NCI-H187 (cell line): ENCODE data around the gene LMBR1.
A peak's percentile ranks its signal among the peaks of the same experiment; 100 is the strongest.
"Not testable (repeated sequence)": the region's sequence is repeated elsewhere in the genome, so short reads cannot be mapped to it uniquely, and the experiment has no call there.

Source experiments
- DNase-seq, 2 experiments: peaks; one replicate each; lab custom pipeline; 2025; lab: John Stamatoyannopoulos, UW

Gene LMBR1, protein sequence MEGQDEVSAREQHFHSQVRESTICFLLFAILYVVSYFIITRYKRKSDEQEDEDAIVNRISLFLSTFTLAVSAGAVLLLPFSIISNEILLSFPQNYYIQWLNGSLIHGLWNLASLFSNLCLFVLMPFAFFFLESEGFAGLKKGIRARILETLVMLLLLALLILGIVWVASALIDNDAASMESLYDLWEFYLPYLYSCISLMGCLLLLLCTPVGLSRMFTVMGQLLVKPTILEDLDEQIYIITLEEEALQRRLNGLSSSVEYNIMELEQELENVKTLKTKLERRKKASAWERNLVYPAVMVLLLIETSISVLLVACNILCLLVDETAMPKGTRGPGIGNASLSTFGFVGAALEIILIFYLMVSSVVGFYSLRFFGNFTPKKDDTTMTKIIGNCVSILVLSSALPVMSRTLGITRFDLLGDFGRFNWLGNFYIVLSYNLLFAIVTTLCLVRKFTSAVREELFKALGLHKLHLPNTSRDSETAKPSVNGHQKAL

GRCh38 chr7:156892821-156893706, at the start of gene LMBR1:
TSS of gene LMBR1 (minus strand) at chr7:156893183. CDS start at chr7:156892993, 190 bp downstream.
- peak; percentile 87 to 92 for DNase-seq

- no peak for DNase-seq
These were observed 49.7 kb upstream of the LMBR1 start for GRCh38 chr7:156942708-156943090.

GRCh38 chr7:156941393-156942182, 48.6 kb upstream of the LMBR1 start:
- DNase-seq: no peak

- DNase-seq: no peak
These were observed 47.6 kb upstream of the LMBR1 start for GRCh38 chr7:156940421-156941122.

DNA sequence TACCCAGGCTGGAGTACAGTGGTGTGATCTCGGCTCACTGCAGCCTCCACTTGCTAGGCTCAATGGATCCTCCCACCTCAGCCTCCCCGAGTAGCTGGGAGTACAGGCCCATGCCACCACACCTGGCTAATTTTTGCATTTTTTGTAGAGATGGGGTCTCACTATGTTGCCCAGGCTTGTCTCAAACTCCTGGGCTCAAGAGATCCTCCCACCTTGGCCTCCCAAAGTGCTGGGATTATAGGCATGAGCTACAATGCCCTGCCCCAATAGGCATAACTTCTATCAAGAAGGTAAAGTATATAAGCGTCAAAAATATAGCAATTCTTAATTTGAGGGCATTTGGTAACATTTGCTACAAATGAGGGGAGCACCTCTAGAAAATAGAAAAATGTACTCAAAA, 43.8 kb upstream of the LMBR1 start:
- not testable (repeated sequence) for DNase-seq

DNA sequence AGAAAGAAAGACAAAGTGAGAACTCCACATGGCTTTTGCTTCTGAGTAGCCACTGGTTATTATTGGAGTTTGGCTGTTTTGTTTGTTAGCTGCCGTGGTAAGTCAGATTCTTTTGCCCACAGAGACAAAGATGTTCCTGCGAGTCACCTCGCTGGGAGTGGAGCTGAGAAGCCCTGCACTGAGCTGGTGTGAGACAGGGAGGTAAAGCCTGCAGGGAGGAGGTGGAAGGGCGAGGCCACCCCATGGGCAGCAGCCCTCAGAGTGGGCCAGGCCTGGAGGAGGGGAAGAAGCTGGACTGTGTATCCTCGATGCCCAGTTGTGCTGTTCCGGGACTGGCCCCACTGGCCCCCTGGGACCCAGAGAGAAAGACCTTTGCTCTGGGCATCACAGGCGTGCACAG, 42.3 kb upstream of the LMBR1 start:
- DNase-seq: no peak

DNA sequence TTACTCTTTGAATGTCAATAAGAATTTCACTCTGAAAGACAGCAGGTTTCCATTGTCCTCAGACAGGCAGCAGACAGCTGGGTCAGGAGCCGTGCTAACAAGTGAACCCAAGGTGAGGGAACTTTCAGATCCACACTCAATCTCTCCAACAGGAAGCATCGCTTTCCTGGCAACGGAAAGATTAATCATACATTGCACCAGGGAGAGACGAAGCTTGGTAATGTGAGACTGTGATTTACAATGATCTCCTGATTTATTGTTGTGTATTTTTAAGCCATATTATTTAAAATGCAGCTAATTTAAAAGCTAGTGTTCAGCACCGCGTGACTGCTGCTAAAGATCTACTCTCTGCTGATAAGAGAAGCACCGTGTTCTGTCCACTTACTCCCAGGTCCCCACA, 39.0 kb upstream of the LMBR1 start:
- no peak for DNase-seq

GRCh38 chr7:156929789-156930539, 37.0 kb upstream of the LMBR1 start:
- DNase-seq: no peak

DNA sequence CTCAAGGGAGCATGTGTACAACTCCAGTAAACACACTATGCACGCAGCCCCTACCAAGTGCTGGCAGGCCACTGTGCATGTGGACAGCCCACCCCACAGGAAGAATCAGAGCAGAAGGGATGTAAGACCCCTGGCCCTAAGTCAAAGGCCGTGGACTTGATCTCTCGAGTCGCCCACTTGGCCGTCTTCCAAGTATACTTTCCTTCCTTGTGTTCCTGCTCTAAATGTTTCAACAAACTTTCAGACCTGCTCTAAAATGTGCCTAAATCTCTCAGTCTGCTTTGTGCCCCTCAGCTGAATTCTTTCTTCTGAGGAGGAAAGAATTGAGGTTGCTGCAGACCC, 35.4 kb upstream of the LMBR1 start:
- no peak for DNase-seq

DNA sequence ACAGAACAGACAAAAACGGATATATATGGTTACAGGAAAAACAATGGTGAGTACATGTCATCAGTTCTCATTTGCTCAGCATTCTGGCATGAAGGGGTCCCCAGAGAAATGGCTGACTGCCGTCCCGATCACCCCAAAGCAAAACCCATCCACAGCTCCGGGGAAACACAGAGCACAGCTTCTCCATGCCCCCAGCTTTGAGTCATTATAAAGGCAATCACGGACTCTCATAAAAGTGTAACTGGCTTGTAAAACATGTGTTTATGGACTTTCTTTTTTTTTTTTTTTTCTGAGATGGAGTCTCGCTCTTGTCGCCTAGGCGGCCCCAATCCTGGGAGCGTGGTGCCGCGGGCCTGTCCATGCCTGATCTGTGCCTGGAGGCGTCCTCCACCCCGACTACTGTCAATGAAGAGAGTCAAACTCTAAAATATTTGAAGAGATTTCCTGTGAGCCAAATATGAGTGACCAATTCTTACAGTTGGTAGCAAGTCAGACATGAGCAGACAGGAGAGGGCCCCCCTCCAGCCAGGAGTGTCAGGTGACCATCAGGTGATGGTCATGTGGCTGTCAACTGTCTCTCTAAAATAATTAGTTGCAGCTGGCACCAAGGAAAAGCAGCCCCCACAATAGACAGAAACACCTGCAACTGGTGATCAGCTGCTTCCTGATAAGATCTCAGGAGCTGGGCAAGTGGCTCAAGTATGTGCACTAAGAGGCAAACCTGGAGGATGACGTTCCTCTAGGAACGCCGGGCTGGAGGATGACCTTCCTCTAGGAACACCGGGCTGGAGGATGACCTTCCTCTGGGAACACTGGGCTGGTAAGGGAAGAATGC, 34.8 kb upstream of the LMBR1 start:
- DNase-seq: no peak

- DNase-seq: not testable (repeated sequence)
These were observed 32.8 kb upstream of the LMBR1 start for GRCh38 chr7:156925821-156926220.

DNA sequence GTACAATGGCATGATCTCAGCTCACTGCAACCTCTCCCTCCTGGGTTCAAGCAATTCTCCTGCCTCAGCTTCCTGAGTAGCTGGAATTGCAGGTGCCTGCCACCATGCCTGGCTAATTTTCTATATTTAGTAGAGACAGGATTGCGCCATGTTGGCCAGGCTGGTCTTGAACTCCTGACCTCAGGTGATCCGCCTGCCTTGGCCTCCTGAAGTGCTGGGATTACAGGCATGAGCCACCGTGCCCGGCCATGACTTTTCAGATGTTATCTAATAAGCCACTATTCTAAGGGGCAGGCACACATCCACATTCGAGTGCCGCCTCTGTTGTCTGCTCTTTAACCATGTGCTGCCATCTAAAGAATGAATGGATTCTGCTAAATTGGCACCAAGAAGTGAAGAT, 29.3 kb upstream of the LMBR1 start:
- DNase-seq: not testable (repeated sequence)

DNA sequence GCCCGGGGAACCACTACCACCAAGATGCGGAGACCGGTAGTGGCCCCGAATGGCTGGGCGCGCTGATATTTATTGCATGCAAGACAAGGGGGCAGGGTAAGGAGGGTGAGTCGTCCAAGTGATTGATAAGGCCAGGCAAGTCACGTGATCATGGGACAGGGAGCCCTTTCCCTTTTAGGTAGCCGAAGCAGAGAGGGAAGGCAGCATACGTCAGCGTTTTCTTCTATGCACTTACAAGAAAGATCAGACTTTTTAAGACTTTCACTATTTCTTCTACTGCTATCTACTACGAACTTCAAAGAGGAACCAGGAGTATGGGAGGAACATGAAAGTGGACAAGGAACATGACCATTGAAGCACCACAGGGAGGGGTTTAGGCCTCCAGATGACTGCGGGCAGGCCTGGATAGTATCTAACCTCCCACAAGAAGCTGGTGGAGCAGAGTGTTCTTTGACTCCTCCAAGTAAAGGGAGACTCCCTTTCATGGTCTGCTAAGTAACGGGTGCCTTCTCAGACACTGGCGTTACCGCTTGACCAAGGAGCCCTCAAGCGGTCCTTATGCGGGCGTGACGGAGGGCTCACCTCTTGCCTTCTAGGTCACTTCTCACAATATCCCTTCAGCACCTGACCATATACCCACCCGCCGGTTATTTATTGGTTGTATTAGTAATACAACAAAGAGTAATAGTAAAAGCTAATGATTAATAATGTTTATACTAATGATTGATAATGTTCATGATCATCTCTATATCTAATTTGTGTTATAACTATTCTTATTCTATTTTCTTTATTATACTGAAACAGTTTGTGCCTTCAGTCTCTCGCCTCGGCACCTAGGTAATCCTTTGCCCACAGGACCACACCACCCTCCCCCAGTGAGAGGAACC, 27.7 kb upstream of the LMBR1 start:
- not testable (repeated sequence) for DNase-seq

DNA sequence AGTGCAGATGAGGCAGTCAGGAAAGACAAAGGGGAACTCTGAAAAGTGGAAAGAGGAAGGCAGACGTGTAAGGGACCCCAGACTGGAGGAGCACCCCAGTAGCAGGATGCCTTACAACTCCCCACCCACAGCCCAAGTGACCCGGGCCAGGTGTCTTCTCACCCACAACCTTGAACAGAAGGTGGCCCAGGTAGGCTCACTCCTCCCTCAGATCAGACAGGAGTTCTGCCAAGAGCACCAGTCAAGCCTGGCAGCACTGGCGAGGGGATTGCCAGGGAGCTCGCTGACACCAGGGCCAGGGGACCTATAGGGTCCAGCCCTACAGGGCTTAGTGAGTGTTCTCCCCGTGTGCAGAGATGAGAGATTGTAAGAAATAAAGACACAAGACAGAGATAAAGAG, 27.1 kb upstream of the LMBR1 start:
- DNase-seq: no peak

- DNase-seq: no peak
These were observed 26.2 kb upstream of the LMBR1 start for GRCh38 chr7:156919132-156919713.

- no peak for DNase-seq
These were observed 25.7 kb upstream of the LMBR1 start for GRCh38 chr7:156918635-156919034.

- not testable (repeated sequence) for DNase-seq
These were observed 16.7 kb upstream of the LMBR1 start for GRCh38 chr7:156909574-156910252.

DNA sequence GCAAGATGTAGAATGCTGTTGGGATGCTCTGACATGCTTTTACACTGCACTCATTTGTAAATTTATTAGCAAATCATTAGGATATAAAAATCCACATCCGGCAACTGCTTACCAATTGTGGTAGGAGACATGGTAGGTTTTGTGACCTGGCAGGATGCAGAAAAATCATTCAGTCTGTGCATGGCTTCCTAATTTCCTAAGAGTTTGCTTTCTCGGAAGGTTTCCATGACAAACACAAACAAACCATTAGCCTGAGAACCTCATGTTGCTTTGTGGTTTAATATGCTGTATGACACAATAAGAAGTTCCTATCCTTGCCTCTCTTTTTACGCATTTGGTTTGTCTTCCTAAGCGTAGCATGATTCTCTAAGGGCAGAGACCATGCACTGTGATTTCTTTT, 14.7 kb upstream of the LMBR1 start:
- DNase-seq: no peak
